ENCODE data around the gene FGG. TPM values are rescaled to one million over a fixed set of nuclear protein-coding genes. Genes with fewer than 3 reads are reported as not detected.
A peak's percentile ranks its signal among the peaks of the same experiment; 100 is the strongest.

Gene FGG
- total and polyA plus RNA-seq, 2 of the 13 experiments (the other 11 are each of a cell fraction or from before 2014, with no cell fraction given) = 1,037 to 2,423 TPM

- TF ChIP-seq HMGXB4 (CRISPR knock-in tag; IDR thresholded peaks at IDR 0.05; ENCODE audit: borderline replicate concordance in 1 of 2, low read depth in 1 of 2) = peak in 1 of 2 experiments; percentile 28; a peak in 2 of 4 replicates
- TF ChIP-seq TEAD2 (CRISPR knock-in tag; IDR thresholded peaks at IDR 0.05) = no peak
- TF ChIP-seq ZNF407 (CRISPR knock-in tag; IDR thresholded peaks at IDR 0.05; ENCODE audit: not compliant biosample characterization) = no peak
- peak; percentile 100 for TF ChIP-seq ZGPAT (CRISPR knock-in tag; IDR thresholded peaks at IDR 0.05)
- TF ChIP-seq ZNF83 (CRISPR knock-in tag; IDR thresholded peaks at IDR 0.05; ENCODE audit: borderline replicate concordance) = no peak
- TF ChIP-seq PREB (CRISPR knock-in tag; IDR thresholded peaks at IDR 0.05) = no peak
- peak; percentile 71 for TF ChIP-seq ATF7 (IDR thresholded peaks at IDR 0.05)
- TF ChIP-seq ATF7 (CRISPR knock-in tag; IDR thresholded peaks at IDR 0.05) = peak; percentile 70; the same call in 1 of the 2 replicates
- no peak for TF ChIP-seq ZBTB46 (CRISPR knock-in tag; IDR thresholded peaks at IDR 0.05; ENCODE audit: borderline replicate concordance)
- TF ChIP-seq RBM22 (optimal IDR thresholded peaks at IDR 0.05; ENCODE audit: low read length) = no peak
- no peak for TF ChIP-seq IRF9 (CRISPR knock-in tag; IDR thresholded peaks at IDR 0.05; ENCODE audit: borderline replicate concordance)
Observed at GRCh38 chr4:154617820-154618317, 5.4 kb upstream of the FGG start (continued).

Data from HepG2 (cell line).